Measurements from ENCODE around the gene ELL2.

DNA sequence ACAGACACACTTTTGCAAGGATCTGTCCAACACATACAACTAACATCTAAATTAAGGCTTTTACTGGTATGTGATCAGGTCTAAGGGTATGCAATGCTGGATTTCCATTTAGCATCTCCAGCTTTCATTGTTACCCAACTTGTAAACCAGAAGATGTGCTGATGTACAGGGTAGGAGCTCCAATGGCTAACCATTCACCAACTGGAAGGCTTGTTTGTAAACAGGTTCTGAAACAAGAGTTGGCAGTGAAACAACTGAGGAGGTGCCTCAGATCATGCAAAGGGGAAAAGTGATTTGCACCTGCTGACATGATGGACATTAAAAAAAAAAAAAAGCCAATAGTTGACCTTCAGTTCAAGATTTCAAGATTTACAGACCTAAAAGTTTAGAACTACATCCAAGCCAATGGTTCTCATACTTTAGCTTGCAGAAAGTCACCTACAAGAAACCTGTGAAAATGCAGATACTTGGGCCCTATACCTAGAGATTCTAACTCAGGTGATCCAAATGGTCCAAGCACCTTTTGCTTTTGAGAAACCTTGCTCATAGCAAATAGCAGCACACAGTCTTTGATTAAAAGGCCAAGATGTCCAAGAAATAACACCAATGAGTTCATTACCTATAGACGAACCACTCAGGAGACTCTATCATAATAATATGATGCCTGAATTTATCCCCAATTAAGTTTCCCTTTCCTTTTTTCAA is 75.2 kb downstream of the ELL2 start:
- TF ChIP-seq, protein P1, sequence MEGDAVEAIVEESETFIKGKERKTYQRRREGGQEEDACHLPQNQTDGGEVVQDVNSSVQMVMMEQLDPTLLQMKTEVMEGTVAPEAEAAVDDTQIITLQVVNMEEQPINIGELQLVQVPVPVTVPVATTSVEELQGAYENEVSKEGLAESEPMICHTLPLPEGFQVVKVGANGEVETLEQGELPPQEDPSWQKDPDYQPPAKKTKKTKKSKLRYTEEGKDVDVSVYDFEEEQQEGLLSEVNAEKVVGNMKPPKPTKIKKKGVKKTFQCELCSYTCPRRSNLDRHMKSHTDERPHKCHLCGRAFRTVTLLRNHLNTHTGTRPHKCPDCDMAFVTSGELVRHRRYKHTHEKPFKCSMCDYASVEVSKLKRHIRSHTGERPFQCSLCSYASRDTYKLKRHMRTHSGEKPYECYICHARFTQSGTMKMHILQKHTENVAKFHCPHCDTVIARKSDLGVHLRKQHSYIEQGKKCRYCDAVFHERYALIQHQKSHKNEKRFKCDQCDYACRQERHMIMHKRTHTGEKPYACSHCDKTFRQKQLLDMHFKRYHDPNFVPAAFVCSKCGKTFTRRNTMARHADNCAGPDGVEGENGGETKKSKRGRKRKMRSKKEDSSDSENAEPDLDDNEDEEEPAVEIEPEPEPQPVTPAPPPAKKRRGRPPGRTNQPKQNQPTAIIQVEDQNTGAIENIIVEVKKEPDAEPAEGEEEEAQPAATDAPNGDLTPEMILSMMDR (IDR thresholded peaks at IDR 0.05), result no peak
- TF ChIP-seq EZH2 (IDR thresholded peaks at IDR 0.05), result no peak

All from neural progenitor cell (in vitro differentiated cells).